Astrocyte (in vitro differentiated cells and primary cell): Measurements from ENCODE around the gene CABCOCO1. TPM values are rescaled to one million over a fixed set of nuclear protein-coding genes. Genes with fewer than 3 reads are reported as not detected.
A peak's percentile ranks its signal among the peaks of the same experiment; 100 is the strongest.

Experiments
- DNase-seq: peaks from one replicate; pipeline ENCODE4 v3.0.0-alpha.2; 2010; ENCODE audit warnings: low read depth
- FAIRE-seq: peaks from 2 replicates; lab custom pipeline; 2011; peaks lifted over from hg19 to GRCh38; lab: Jason Lieb, UNC
- H2AFZ ChIP-seq: 2 replicates; pipeline ENCODE4 v1.6.0; 2012; ENCODE audit warnings: low read depth, low read length, inconsistent platforms
- H3K27ac ChIP-seq: 2 replicates; pipeline ENCODE4 v1.5.1; 2011; ENCODE audit warnings: low read depth, low read length, inconsistent platforms
- H3K27me3 ChIP-seq: 2 replicates; pipeline ENCODE4 v1.6.0; 2011; ENCODE audit warnings: low read length, inconsistent platforms; ENCODE audit not compliant: insufficient read depth
- H3K36me3 ChIP-seq: 2 replicates; pipeline ENCODE4 v1.5.1; 2011; ENCODE audit warnings: low read length, inconsistent platforms; ENCODE audit not compliant: insufficient read depth
- H3K4me1 ChIP-seq: 2 replicates; pipeline ENCODE4 v1.5.1; 2011; ENCODE audit warnings: low read length, inconsistent platforms; ENCODE audit not compliant: insufficient read depth
- H3K4me2 ChIP-seq: 2 replicates; pipeline ENCODE4 v1.6.0; 2012; ENCODE audit warnings: low read length, inconsistent platforms
- H3K4me3 ChIP-seq: 2 replicates; pipeline ENCODE4 v1.5.1; 2011; ENCODE audit warnings: low read depth, mild to moderate bottlenecking, low read length, inconsistent platforms; ENCODE audit not compliant: insufficient read depth
- H3K79me2 ChIP-seq: 2 replicates; pipeline ENCODE4 v1.6.0; 2012; ENCODE audit warnings: mild to moderate bottlenecking, low read length, inconsistent platforms; ENCODE audit not compliant: insufficient read depth
- H3K9ac ChIP-seq: 2 replicates; pipeline ENCODE4 v1.6.0; 2012; ENCODE audit warnings: mild to moderate bottlenecking, low read length, inconsistent platforms
- H3K9me3 ChIP-seq: 2 replicates; pipeline ENCODE4 v1.5.1; 2012; ENCODE audit warnings: low read depth, mild to moderate bottlenecking, low read length, inconsistent platforms; ENCODE audit not compliant: insufficient read depth
- H4K20me1 ChIP-seq: 2 replicates; pipeline ENCODE4 v1.6.0; 2012; ENCODE audit warnings: low read length, inconsistent platforms; ENCODE audit not compliant: insufficient read depth
- H3K27ac Mint-ChIP-seq: one replicate; pipeline ENCODE4 v1.8.0; 2021; ENCODE audit warnings: mild to moderate bottlenecking, mixed read lengths; ENCODE audit not compliant: unreplicated experiment
- H3K27me3 Mint-ChIP-seq: one replicate; pipeline ENCODE4 v1.8.0; 2021; ENCODE audit warnings: low read depth, mixed read lengths; ENCODE audit not compliant: unreplicated experiment
- H3K36me3 Mint-ChIP-seq: one replicate; pipeline ENCODE4 v1.8.0; 2021; ENCODE audit warnings: low read depth, mixed read lengths; ENCODE audit not compliant: unreplicated experiment
- H3K4me1 Mint-ChIP-seq: one replicate; pipeline ENCODE4 v1.8.0; 2021; ENCODE audit warnings: low read depth, mixed read lengths; ENCODE audit not compliant: unreplicated experiment
- H3K4me3 Mint-ChIP-seq: one replicate; pipeline ENCODE4 v1.8.0; 2021; ENCODE audit warnings: mild to moderate bottlenecking, moderate library complexity, mixed read lengths; ENCODE audit not compliant: unreplicated experiment
- H3K9me3 Mint-ChIP-seq: one replicate; pipeline ENCODE4 v1.8.0; 2021; ENCODE audit warnings: mild to moderate bottlenecking, mixed read lengths; ENCODE audit not compliant: unreplicated experiment
- CTCF ChIP-seq: IDR thresholded peaks from 2 replicates; pipeline ENCODE4 v1.5.1; 2011; ENCODE audit warnings: low read depth, mild to moderate bottlenecking, inconsistent platforms, low read length, moderate library complexity; ENCODE audit not compliant: insufficient read depth
- EZH2 ChIP-seq: IDR thresholded peaks from 2 replicates; pipeline ENCODE4 v1.6.1; 2012; ENCODE audit warnings: mild to moderate bottlenecking, low read length, inconsistent platforms; ENCODE audit not compliant: insufficient read depth
- total RNA-seq: library from RNA; stranded (reverse); gene quantifications from 2 replicates; pipeline ENCODE4 v1.2.1, GENCODE V29; 2021

The CABCOCO1 gene
- total RNA-seq, 1 donor from 2014 or later: 0.23 TPM

- Mint-ChIP-seq H3K4me3 (no peak overlapping the region), H3K27me3 (no peaks in the 10 kb centered on the region), H3K27ac (peak overlapping the region; percentile 86), H3K4me1 (peaks cover 43% of the 10 kb centered on the region), H3K36me3 (no peaks in the 10 kb centered on the region), H3K9me3 (no peaks in the 10 kb centered on the region)
- Histone ChIP-seq H4K20me1 (no peaks in the 10 kb centered on the region), H3K9ac (no peak overlapping the region), H3K27me3 (no peaks in the 10 kb centered on the region), H3K27ac (no peak overlapping the region), H3K9me3 (no peaks in the 10 kb centered on the region), H2AFZ (no peak overlapping the region), H3K4me2 (no peak overlapping the region), H3K79me2 (no peaks in the 10 kb centered on the region), H3K36me3 (no peaks in the 10 kb centered on the region), H3K4me3 (no peak overlapping the region), H3K4me1 (peaks cover 31% of the 10 kb centered on the region)
- FAIRE-seq (no peak), DNase-seq (no peak)
- TF ChIP-seq CTCF (no peak), EZH2 (no peak)
Observed at GRCh38 chr10:61753453-61753852, 90.7 kb downstream of the CABCOCO1 start.

DNA sequence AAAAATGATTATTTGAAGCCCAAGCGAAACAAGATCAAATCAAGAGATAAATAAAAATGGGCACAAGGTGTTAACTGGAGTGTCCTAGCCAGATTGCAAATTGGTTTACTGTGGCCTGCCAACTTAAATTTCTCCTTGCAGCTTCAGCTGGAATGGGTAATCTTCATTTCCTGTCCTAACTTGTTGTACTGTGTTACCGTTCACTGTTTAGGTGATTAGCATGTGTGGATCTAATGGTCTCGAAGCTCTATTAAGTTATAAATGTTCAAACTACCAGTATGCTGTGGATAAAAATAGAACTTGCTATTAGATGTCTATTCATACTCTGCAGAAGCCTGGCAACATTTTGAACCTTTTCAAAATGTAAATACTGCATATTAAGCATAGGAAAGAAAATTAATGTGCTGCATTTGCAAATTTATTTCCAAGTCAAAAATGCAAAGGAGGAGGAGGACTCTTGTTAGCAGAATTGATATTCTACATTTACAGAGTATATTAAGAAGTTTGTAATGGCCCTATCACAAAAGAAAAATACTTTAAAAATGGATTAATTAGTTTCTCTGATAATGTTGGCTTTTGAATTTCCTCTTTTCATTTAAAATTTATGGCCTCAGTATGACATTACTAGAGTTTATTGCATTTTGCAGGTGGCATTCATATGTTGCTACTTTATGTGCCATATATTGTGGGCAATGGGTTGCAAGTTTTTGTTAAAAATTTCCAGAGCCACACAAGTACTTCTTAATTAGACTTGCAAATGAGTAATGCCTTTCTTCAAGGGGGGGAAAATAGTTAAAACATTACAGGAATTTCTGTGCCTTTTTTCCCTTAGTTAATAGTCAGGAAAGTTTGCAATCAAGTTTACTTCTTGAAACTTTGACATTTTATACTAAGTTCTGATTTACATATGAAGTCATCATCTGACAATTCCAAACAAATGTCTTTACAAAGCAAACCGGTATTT lies 92.1 kb downstream of the CABCOCO1 start:
- H3K4me1 ChIP-seq: peaks cover 31% of the 10 kb centered on the region
- DNase-seq: peak; percentile 54
- H3K4me2 ChIP-seq: no peak overlapping the region
- TF ChIP-seq EZH2 (no peak), CTCF (no peak)
- H3K27ac ChIP-seq: no peak overlapping the region
- no peak overlapping the region for H3K4me3 ChIP-seq
- H3K27ac Mint-ChIP-seq: no peak overlapping the region
- peaks cover 43% of the 10 kb centered on the region for H3K4me1 Mint-ChIP-seq
- no peaks in the 10 kb centered on the region for H3K9me3 ChIP-seq
- no peak for FAIRE-seq
- no peaks in the 10 kb centered on the region for H3K27me3 Mint-ChIP-seq
- no peak overlapping the region for H2AFZ ChIP-seq
- no peak overlapping the region for H3K4me3 Mint-ChIP-seq
- no peaks in the 10 kb centered on the region for H3K9me3 Mint-ChIP-seq
- no peak overlapping the region for H3K9ac ChIP-seq
- no peaks in the 10 kb centered on the region for H3K36me3 ChIP-seq
- H4K20me1 ChIP-seq: no peaks in the 10 kb centered on the region
- H3K79me2 ChIP-seq: no peaks in the 10 kb centered on the region
- H3K36me3 Mint-ChIP-seq: no peaks in the 10 kb centered on the region
- no peaks in the 10 kb centered on the region for H3K27me3 ChIP-seq

GRCh38 chr10:61757001-61757400 lies 94.3 kb downstream of the CABCOCO1 start:
- Histone ChIP-seq H3K27me3 (no peaks in the 10 kb centered on the region), H3K4me3 (no peak overlapping the region), H3K79me2 (no peaks in the 10 kb centered on the region), H3K36me3 (no peaks in the 10 kb centered on the region), H3K27ac (no peak overlapping the region), H3K9ac (no peak overlapping the region), H4K20me1 (no peaks in the 10 kb centered on the region), H3K4me2 (no peak overlapping the region), H3K9me3 (no peaks in the 10 kb centered on the region), H2AFZ (no peak overlapping the region), H3K4me1 (peaks cover 32% of the 10 kb centered on the region)
- Mint-ChIP-seq H3K4me3 (no peak overlapping the region), H3K27me3 (no peaks in the 10 kb centered on the region), H3K27ac (peak overlapping the region; percentile 99), H3K36me3 (no peaks in the 10 kb centered on the region), H3K9me3 (no peaks in the 10 kb centered on the region), H3K4me1 (peaks cover 46% of the 10 kb centered on the region)
- FAIRE-seq: no peak
- DNase-seq: no peak
- TF ChIP-seq EZH2 (no peak), CTCF (no peak)
